WERI-Rb-1 (cell line): ENCODE data around the gene EPHA2.

ENCODE experiments used
- DNase-seq: peaks from one replicate; pipeline ENCODE4 v3.0.0-alpha.2; 2020
- H3K27ac ChIP-seq: fragments of 250-450 bp; sonication (Bioruptor Pico); 2 replicates; pipeline ENCODE4 v1.5.1; 2020; ENCODE audit warnings: mild to moderate bottlenecking, moderate library complexity
- H3K27me3 ChIP-seq: fragments of 250-450 bp; sonication (Bioruptor Pico); 2 replicates; pipeline ENCODE4 v1.5.1; 2021; ENCODE audit warnings: mild to moderate bottlenecking, low read depth, moderate library complexity; ENCODE audit not compliant: insufficient read depth, severe bottlenecking
- H3K36me3 ChIP-seq: fragments of 250-450 bp; sonication (Bioruptor Pico); 2 replicates; pipeline ENCODE4 v1.5.1; 2020; ENCODE audit warnings: mild to moderate bottlenecking, moderate library complexity
- H3K4me3 ChIP-seq: 2 replicates; pipeline ENCODE4 v1.5.1; 2011; ENCODE audit warnings: low read depth, mild to moderate bottlenecking, control low read depth, low read length
- H3K9me3 ChIP-seq: fragments of 250-450 bp; sonication (Bioruptor Pico); 2 replicates; pipeline ENCODE4 v1.5.1; 2021; ENCODE audit warnings: mild to moderate bottlenecking, moderate library complexity; ENCODE audit not compliant: severe bottlenecking
- TF ChIP-seq, protein P1 (sequence below): IDR thresholded peaks from 2 replicates; pipeline ENCODE4 v1.5.1; 2011; ENCODE audit warnings: low read depth, mild to moderate bottlenecking, control low read depth, inconsistent platforms, low read length

EPHA2 gene

DNA sequence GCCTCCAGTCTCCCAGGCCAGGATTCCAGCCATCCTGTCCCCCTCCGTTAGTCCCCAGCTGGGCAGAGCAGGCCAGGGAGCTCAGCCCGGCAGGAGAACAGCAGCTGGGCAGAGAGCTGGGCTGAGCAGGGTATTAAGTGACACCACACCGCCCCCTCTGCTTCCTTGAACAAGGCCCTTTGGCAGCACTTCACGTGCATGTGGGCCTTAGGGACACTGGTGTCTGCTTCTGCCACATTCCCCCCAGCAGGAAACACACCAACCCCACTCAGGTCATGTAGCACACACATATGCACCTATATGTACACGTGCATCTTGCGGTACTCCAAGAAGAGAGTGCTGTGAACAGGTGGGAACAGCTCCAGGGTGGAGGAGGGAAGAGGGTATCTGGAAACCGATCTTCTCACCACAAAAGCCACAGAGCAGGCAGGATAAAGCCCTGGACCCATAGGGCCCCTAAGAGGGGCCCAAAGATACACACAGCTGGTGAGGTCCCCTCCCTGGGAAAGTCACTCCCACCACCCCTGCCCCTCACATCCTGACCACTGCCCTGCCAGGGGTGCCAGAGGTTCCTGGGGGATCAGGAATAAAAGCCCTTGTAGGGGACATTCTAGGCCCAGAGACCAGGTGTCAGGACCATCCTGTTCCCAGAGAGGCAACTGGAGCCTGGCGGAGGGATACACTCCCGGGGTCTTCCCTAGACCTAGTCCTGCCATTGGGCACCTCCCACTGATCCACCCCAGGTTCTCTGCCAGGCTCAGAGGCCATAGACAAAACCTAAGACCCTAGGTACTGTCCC is 4.5 kb downstream of the EPHA2 start:
- TF ChIP-seq, protein P1, sequence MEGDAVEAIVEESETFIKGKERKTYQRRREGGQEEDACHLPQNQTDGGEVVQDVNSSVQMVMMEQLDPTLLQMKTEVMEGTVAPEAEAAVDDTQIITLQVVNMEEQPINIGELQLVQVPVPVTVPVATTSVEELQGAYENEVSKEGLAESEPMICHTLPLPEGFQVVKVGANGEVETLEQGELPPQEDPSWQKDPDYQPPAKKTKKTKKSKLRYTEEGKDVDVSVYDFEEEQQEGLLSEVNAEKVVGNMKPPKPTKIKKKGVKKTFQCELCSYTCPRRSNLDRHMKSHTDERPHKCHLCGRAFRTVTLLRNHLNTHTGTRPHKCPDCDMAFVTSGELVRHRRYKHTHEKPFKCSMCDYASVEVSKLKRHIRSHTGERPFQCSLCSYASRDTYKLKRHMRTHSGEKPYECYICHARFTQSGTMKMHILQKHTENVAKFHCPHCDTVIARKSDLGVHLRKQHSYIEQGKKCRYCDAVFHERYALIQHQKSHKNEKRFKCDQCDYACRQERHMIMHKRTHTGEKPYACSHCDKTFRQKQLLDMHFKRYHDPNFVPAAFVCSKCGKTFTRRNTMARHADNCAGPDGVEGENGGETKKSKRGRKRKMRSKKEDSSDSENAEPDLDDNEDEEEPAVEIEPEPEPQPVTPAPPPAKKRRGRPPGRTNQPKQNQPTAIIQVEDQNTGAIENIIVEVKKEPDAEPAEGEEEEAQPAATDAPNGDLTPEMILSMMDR = peak; percentile 34; the same call in 1 of the 2 replicates
- H3K36me3 ChIP-seq = no peaks in the 10 kb centered on the region
- DNase-seq = peak; percentile 83
- H3K4me3 ChIP-seq = no peak overlapping the region
- peaks cover 30% of the 10 kb centered on the region for H3K27me3 ChIP-seq
- H3K9me3 ChIP-seq = no peaks in the 10 kb centered on the region
- no peak overlapping the region for H3K27ac ChIP-seq

DNA sequence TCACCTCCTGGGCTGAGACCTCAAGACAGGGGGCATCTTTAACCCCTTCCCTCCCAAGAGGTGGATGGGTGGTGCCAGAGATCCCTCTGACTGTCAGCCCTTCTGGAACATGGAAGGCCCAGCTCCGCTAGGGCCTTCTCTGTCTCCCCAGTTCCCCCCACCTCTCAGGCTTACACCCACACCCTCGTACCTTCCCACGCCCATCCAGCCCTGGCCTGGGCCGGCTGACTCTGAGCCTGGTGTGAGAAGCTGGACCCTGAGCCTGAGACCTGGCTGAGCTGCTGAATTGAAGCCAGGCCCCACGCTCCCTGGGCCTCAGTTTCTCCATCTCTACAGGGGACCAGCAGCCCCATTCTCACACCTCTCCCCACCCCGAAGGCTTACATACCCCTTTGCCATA is 5.4 kb downstream of the EPHA2 start:
- Histone ChIP-seq H3K27ac (no peak overlapping the region), H3K9me3 (no peaks in the 10 kb centered on the region), H3K36me3 (no peaks in the 10 kb centered on the region), H3K27me3 (peaks cover 21% of the 10 kb centered on the region), H3K4me3 (no peak overlapping the region)
- TF ChIP-seq, protein P1 = no peak
- no peak for DNase-seq

DNA sequence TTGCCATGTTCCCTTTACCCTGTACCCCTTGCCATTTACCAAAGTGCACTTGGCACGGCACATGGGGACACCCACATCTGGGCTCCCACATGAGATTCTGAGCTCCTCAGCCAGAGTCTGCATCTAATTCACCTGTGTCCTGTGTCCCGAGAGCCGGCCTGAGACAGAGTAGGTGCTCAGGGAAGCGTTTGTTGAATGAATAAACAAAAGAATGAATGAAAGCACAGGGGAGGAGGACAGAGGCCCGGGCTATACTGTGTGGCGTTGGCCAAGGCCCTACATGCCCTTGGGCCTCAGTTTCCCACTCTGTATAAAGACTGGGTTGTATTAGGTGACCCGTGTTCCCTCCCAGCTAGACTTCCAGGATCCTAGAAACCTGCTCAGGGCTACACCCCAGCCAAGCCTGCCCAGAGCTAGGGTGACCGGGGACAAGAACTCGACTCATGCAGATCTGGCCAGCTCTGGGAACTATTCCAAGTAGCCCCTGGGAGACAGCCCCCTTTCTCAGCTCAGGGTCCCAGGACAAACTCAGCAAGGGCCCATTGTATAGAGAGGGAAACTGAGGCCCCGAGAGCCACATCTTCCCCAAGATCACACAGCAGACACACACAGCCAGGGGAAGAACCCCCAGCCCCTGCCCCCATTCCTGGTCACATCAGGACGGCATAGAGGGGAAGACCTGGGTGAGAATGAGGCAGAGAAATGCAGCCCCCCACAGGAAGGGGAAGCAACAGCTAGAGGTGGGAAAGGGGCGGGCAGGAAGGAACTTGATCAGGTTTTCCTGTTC is 6.0 kb downstream of the EPHA2 start:
- no peak for DNase-seq
- Histone ChIP-seq H3K27me3 (peaks cover 15% of the 10 kb centered on the region), H3K36me3 (no peaks in the 10 kb centered on the region), H3K27ac (no peak overlapping the region), H3K9me3 (no peaks in the 10 kb centered on the region), H3K4me3 (no peak overlapping the region)
- TF ChIP-seq, protein P1 = no peak

DNA sequence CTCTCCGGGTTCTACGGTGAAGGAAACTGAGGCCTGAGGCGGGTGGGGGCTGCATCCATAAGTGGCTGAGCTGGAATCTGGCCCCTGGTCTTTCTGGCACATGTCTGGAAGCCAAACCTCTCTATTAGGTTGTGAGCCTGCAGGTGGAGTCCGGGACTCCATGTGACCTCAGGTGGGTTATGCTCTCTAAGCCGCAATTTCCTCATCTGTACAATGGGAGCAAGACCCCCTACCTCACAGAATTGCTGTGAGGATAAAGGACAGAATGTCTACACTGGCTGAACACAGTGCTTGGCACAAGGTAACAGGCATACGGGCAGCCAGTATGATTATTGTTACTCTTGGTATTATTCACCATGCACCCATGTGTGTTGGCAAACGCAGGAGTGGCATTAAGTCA is 6.7 kb downstream of the EPHA2 start:
- H3K36me3 ChIP-seq = no peaks in the 10 kb centered on the region
- H3K27me3 ChIP-seq = peaks cover 7% of the 10 kb centered on the region
- H3K4me3 ChIP-seq = no peak overlapping the region
- H3K27ac ChIP-seq = no peak overlapping the region
- H3K9me3 ChIP-seq = no peaks in the 10 kb centered on the region
- TF ChIP-seq, protein P1 = no peak
- no peak for DNase-seq

DNA sequence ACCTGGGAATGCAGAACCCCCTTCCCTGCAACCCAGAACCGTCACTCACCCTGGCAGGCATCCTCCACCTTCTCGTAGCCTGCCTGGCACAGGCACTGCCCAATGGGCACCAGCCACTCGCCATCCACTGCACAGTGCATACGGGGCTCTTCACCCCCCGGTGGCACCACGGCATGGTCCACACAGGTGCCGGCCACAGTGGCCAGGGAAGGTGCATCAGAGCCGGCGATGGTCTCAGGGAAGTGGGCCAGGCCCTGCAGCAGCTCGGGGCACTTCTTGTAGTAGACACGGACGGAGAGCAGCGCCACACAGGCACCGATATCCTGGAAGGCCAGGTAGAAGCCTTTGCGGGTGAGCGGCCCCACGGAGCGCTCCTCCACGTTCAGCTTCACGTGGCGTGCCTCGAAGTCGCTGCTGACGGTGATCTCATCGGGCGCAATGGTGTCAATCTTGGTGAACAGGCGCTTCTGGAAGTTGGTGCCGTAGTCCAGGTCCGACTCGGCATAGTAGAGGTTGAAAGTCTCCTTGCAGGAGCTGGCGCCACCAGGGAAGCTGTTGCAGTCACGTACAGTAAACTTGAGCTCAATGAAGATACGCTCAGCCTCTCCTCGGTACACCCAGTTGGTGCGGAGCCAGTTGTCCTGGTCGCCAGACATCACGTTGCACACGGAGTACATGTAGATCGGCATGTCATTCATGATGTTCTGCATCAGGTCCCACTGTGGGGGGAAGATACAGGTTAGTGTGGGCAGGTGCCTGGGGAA is 7.4 kb downstream of the EPHA2 start:
- no peak overlapping the region for H3K4me3 ChIP-seq
- H3K36me3 ChIP-seq = no peaks in the 10 kb centered on the region
- no peak for DNase-seq
- no peak overlapping the region for H3K27ac ChIP-seq
- TF ChIP-seq, protein P1 = no peak
- H3K27me3 ChIP-seq = peaks cover under 1% of the 10 kb centered on the region
- H3K9me3 ChIP-seq = no peaks in the 10 kb centered on the region
